Activated CD4-positive, alpha-beta T cell treated with anti-CD3 and anti-CD28 coated beads, Interleukin-2, amount 50 U/mL, for 1 hour (primary cell): ENCODE measurements around the gene SEC14L2.
A peak's percentile ranks its signal among the peaks of the same experiment; 100 is the strongest.
"Not testable (repeated sequence)": the region's sequence is repeated elsewhere in the genome, so short reads cannot be mapped to it uniquely, and the experiment has no call there.

Experiments used
- DNase-seq: peaks from one replicate; pipeline ENCODE4 v3.0.0-alpha.2; 2020

SEC14L2 gene

GRCh38 chr22:30430933-30431332, 34.1 kb downstream of the SEC14L2 start:
- DNase-seq, result no peak

- DNase-seq, result no peak
Measured at GRCh38 chr22:30432096-30432495, 35.3 kb downstream of the SEC14L2 start.

GRCh38 chr22:30432520-30432919, 35.7 kb downstream of the SEC14L2 start:
- no peak for DNase-seq

GRCh38 chr22:30433227-30433626, 36.4 kb downstream of the SEC14L2 start:
- DNase-seq, result no peak

GRCh38 chr22:30433773-30434172, 37.0 kb downstream of the SEC14L2 start:
- DNase-seq, result no peak

GRCh38 chr22:30434843-30435242, 38.0 kb downstream of the SEC14L2 start:
- DNase-seq, result no peak

GRCh38 chr22:30435674-30436126, 38.9 kb downstream of the SEC14L2 start:
- peak; percentile 82 for DNase-seq

GRCh38 chr22:30436196-30436595, 39.4 kb downstream of the SEC14L2 start:
- no peak for DNase-seq

- no peak for DNase-seq
Measured at GRCh38 chr22:30438559-30438958, 41.7 kb downstream of the SEC14L2 start.

GRCh38 chr22:30439226-30439625, 42.4 kb downstream of the SEC14L2 start:
- no peak for DNase-seq

GRCh38 chr22:30439836-30440235, 43.0 kb downstream of the SEC14L2 start:
- DNase-seq, result no peak

- no peak for DNase-seq
Measured at GRCh38 chr22:30441088-30441487, 44.3 kb downstream of the SEC14L2 start.

- DNase-seq, result peak; percentile 49
Measured at GRCh38 chr22:30444632-30445437, 48.0 kb downstream of the SEC14L2 start.

- no peak for DNase-seq
Measured at GRCh38 chr22:30445438-30446145, 48.8 kb downstream of the SEC14L2 start.

GRCh38 chr22:30447656-30448055, 50.8 kb downstream of the SEC14L2 start:
- DNase-seq, result no peak

- DNase-seq, result not testable (repeated sequence)
Measured at GRCh38 chr22:30451488-30451887, 54.7 kb downstream of the SEC14L2 start.

- no peak for DNase-seq
Measured at GRCh38 chr22:30452861-30453260, 56.0 kb downstream of the SEC14L2 start.

GRCh38 chr22:30453731-30454510, 57.1 kb downstream of the SEC14L2 start:
- DNase-seq, result no peak

GRCh38 chr22:30455075-30455840, 58.4 kb downstream of the SEC14L2 start:
- no peak for DNase-seq

GRCh38 chr22:30457981-30458380, 61.2 kb downstream of the SEC14L2 start:
- no peak for DNase-seq

GRCh38 chr22:30459181-30460052, 62.6 kb downstream of the SEC14L2 start:
- DNase-seq, result no peak

- no peak for DNase-seq
Measured at GRCh38 chr22:30460147-30460546, 63.3 kb downstream of the SEC14L2 start.
